Measurements from ENCODE around the gene METTL2B. TPM values are rescaled to one million over a fixed set of nuclear protein-coding genes. Genes with fewer than 3 reads are reported as not detected.
"Not testable (repeated sequence)": the region's sequence is repeated elsewhere in the genome, so short reads cannot be mapped to it uniquely, and the experiment has no call there.

The METTL2B gene
- total RNA-seq, 1 experiment from 2014 or later, result 44.3 TPM

- H3K23ac ChIP-seq (ENCODE audit: insufficient read length, low read depth, low read length); H2BK5ac ChIP-seq (ENCODE audit: insufficient read length, low read length); H3K27ac ChIP-seq (ENCODE audit: insufficient read length, low read depth, low read length); H3K9ac ChIP-seq (ENCODE audit: extremely low read depth, insufficient read length, low read length); H3K9me3 ChIP-seq (ENCODE audit: control insufficient read depth, low read depth, low read length); H3K27ac Mint-ChIP-seq; H3K4me1 Mint-ChIP-seq; H3K23me2 ChIP-seq (ENCODE audit: insufficient read length, low read depth, low read length, poor library complexity, severe bottlenecking); H3K4me2 ChIP-seq (ENCODE audit: insufficient read depth, insufficient read length, low read length); H4K5ac ChIP-seq (ENCODE audit: insufficient read length, low read depth, low read length); H3K18ac ChIP-seq (ENCODE audit: insufficient read length, low read depth, low read length); H2AFZ ChIP-seq (ENCODE audit: low read length); H3K9me3 Mint-ChIP-seq; DNase-seq; H3T11ph ChIP-seq (ENCODE audit: low read length); H4K8ac ChIP-seq (replicated peaks; ENCODE audit: insufficient read length, low read depth, low read length); H2BK15ac ChIP-seq (ENCODE audit: low read depth, low read length); H3K27me3 ChIP-seq (ENCODE audit: insufficient read depth, low read length); H3K4me1 ChIP-seq (ENCODE audit: insufficient read depth, low read length); H3K56ac ChIP-seq (ENCODE audit: insufficient read length, low read depth, low read length); H3K4me3 Mint-ChIP-seq; H2BK20ac ChIP-seq (ENCODE audit: low read depth, low read length, poor library complexity, severe bottlenecking); H3K4ac ChIP-seq (ENCODE audit: low read depth, low read length); H2AK5ac ChIP-seq (ENCODE audit: insufficient read length, low read length); H3K27me3 Mint-ChIP-seq (ENCODE audit: low read depth); H4K20me1 ChIP-seq (ENCODE audit: control insufficient read depth, insufficient read depth, insufficient read length); H3K14ac ChIP-seq (ENCODE audit: insufficient read depth, low read length); H2BK12ac ChIP-seq (ENCODE audit: insufficient read length, low read depth, low read length); H3K79me1 ChIP-seq (ENCODE audit: insufficient read depth, low read depth, low read length, poor library complexity, severe bottlenecking); H2BK120ac ChIP-seq (ENCODE audit: low read depth, low read length, poor library complexity, severe bottlenecking); H3K79me2 ChIP-seq (ENCODE audit: insufficient read depth, low read length); H4K91ac ChIP-seq (ENCODE audit: insufficient read length, low read depth, low read length): not testable (repeated sequence)
- peaks cover 5 to 12% (median 11%) of the 10 kb centered on the region in 3 experiments; a peak in 6 of 7 replicates for H3K36me3 Mint-ChIP-seq (ENCODE audit: insufficient read depth in 1 of 3, low read depth in 3 of 3)
- WGBS (ENCODE audit: extremely low coverage, insufficient read length, low lambda C conversion rate), result no CpG with 5 or more reads among the region's 3 CpGs
These were observed 30.3 kb downstream of the METTL2B start for GRCh38 chr7:128506819-128507218.

- H3K23me2 ChIP-seq (ENCODE audit: insufficient read length, low read depth, low read length, poor library complexity, severe bottlenecking); DNase-seq; H3T11ph ChIP-seq (ENCODE audit: low read length); H2BK5ac ChIP-seq (ENCODE audit: insufficient read length, low read length); H2BK120ac ChIP-seq (ENCODE audit: low read depth, low read length, poor library complexity, severe bottlenecking); H3K27ac ChIP-seq (ENCODE audit: insufficient read length, low read depth, low read length); H3K4me3 Mint-ChIP-seq; H3K36me3 Mint-ChIP-seq (ENCODE audit: insufficient read depth in 1 of 3, low read depth in 3 of 3); H3K4me2 ChIP-seq (ENCODE audit: insufficient read depth, insufficient read length, low read length); H3K27me3 Mint-ChIP-seq (ENCODE audit: low read depth); H2AFZ ChIP-seq (ENCODE audit: low read length); H2BK15ac ChIP-seq (ENCODE audit: low read depth, low read length); H4K5ac ChIP-seq (ENCODE audit: insufficient read length, low read depth, low read length); H3K79me1 ChIP-seq (ENCODE audit: insufficient read depth, low read depth, low read length, poor library complexity, severe bottlenecking); H3K79me2 ChIP-seq (ENCODE audit: insufficient read depth, low read length); H3K4me1 ChIP-seq (ENCODE audit: insufficient read depth, low read length); H2BK12ac ChIP-seq (ENCODE audit: insufficient read length, low read depth, low read length); H2AK5ac ChIP-seq (ENCODE audit: insufficient read length, low read length); H3K27ac Mint-ChIP-seq; H3K4ac ChIP-seq (ENCODE audit: low read depth, low read length); H3K23ac ChIP-seq (ENCODE audit: insufficient read length, low read depth, low read length); H3K9ac ChIP-seq (ENCODE audit: extremely low read depth, insufficient read length, low read length); H3K4me1 Mint-ChIP-seq; H4K91ac ChIP-seq (ENCODE audit: insufficient read length, low read depth, low read length); H3K27me3 ChIP-seq (ENCODE audit: insufficient read depth, low read length); H3K9me3 ChIP-seq (ENCODE audit: control insufficient read depth, low read depth, low read length); H4K20me1 ChIP-seq (ENCODE audit: control insufficient read depth, insufficient read depth, insufficient read length); H3K14ac ChIP-seq (ENCODE audit: insufficient read depth, low read length); H3K56ac ChIP-seq (ENCODE audit: insufficient read length, low read depth, low read length); H2BK20ac ChIP-seq (ENCODE audit: low read depth, low read length, poor library complexity, severe bottlenecking); H3K18ac ChIP-seq (ENCODE audit: insufficient read length, low read depth, low read length); H4K8ac ChIP-seq (replicated peaks; ENCODE audit: insufficient read length, low read depth, low read length); H3K9me3 Mint-ChIP-seq: not testable (repeated sequence)
- no CpG with 5 or more reads among the region's 5 CpGs for WGBS (ENCODE audit: extremely low coverage, insufficient read length, low lambda C conversion rate)
These were observed 30.9 kb downstream of the METTL2B start for GRCh38 chr7:128507321-128507993.

Data from H9 (cell line).